Stimulated activated CD4-positive, alpha-beta T cell treated with anti-CD3 and anti-CD28 coated beads, Interleukin-4, amount 100 ng/mL, for 4 hours (primary cell): Measurements from ENCODE around the gene LSM14A.
"Not testable (repeated sequence)": the region's sequence is repeated elsewhere in the genome, so short reads cannot be mapped to it uniquely, and the experiment has no call there.

Experiments
- DNase-seq, 2 experiments: peaks; one replicate each; pipeline ENCODE4 v3.0.0-alpha.2; 2020

Gene LSM14A

DNA sequence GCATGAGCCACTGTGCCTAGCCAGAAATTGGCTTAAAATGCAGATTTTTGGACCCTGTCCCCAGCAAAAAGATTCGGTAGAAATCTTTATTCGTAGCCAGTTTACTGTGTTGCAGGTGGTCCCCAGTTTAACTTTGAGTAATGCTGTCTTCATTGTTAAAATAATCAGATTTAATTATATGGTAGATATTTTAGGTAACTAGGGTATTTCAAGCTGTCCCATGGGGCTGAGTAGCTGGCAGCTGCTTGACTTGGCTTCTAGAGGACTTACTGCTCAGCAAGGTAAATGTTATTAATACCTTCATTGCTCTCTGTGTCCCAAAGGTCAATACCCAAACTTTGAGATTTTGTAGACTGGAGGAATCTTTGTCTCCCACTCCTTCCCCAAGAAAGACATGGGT, 21.1 kb downstream of the LSM14A start:
- DNase-seq = no peak

DNA sequence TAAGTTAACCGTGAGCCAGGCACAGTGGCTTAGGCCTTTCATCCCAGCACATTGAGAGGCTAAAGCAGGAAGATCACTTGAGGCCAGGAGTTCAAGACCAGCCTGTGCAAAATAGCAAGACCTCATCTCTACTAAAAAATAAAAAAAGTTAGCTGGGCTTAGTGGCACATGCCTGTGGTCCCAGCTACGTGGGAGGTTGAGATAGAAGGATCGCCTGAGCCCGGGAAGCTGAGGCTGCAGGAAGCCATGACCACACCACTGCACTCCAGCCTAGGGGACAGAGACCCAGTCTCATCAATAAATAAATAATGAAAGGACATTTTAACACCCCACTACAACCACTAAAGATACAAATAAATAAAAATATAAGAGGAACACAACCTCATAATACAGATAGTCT, 21.6 kb downstream of the LSM14A start:
- DNase-seq = no peak

DNA sequence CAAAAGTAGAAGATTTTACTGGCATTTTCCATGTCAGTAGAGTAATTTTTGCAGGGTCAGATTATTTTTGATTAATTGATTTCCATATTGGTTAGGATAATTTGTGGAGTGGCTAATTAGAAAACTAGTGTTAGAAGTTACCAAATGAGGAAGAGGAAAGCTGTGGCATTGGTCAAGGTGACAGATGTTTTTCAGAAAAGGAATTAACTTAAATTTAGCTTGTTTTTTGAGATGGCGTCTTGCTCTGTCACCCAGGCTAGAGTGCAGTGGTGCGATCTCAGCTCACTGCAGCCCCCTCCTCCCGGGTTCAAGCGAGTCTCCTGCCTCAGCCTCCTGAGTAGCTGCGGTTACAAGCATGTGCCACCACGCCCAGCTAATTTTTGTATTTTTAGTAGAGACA, 28.8 kb downstream of the LSM14A start:
- no peak for DNase-seq

GRCh38 chr19:34205324-34205723, 33.0 kb downstream of the LSM14A start:
- DNase-seq = not testable (repeated sequence)

- no peak for DNase-seq
Observed at GRCh38 chr19:34208291-34208884, 36.1 kb downstream of the LSM14A start.

- no peak for DNase-seq
Observed at GRCh38 chr19:34209726-34210125, 37.4 kb downstream of the LSM14A start.

GRCh38 chr19:34213283-34213682, 41.0 kb downstream of the LSM14A start:
- no peak for DNase-seq

DNA sequence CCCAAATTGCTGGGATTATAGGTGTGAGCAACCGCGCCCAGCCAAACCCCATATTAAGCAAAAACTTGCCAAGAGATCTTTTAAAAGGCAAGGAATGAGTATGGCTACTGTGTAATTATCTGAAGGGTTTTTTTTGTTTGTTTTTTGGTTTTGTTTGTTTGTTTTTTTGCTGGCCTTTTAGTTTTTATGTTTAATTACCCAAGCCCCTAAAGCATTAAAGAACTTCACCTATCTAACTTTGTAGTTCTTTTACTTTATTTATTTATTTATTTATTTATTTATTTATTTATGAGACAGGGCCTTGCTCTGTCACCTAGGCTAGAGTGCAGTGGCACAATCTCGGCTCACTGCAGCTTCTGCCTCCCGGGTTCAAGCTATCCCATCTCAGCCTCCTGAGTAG, 41.7 kb downstream of the LSM14A start:
- DNase-seq = no peak

DNA sequence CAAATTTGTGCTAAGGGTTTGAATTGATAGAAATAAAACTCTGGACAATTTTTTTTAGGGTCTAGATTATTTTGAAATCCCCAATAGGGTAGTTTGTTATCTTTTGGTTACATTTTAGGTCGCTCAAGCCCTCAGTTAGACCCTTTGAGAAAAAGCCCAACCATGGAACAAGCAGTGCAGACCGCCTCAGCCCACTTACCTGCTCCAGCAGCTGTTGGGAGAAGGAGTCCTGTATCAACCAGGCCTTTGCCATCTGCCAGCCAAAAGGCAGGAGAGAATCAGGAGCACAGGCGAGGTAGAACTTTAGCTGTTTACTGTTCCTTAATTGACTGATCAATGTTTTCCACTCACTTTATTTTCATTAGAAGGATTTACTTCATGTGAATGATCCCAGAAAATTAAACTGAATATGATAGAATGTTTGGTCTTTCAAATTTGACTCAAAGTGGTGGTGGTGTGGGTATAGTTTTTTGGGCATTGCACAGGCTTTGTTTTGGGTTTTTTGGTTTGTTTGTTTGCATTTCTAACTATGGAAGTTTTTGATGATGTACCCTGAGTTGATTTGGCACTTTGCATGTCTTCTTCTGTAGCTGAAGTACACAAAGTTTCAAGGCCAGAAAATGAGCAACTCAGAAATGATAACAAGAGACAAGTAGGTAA, 42.8 kb downstream of the LSM14A start:
- DNase-seq = no peak

DNA sequence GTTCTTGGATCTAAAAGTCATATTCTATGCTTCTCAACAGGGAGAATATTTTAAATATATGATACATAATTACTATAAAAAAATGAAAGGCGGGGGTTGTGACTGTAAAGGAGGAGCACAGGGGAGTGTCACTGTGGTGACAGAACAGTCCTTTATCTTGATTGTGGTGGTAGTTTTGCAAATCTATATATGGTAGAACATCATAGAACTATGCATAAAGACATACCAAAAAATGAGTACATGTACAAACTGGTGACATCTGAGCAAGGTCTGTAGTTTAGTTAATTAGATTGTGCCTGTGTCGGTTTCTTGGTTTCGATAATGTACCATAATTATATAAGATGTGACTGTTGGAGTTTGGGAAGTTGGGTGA, 43.3 kb downstream of the LSM14A start:
- no peak for DNase-seq

- DNase-seq = not testable (repeated sequence)
Observed at GRCh38 chr19:34216745-34217219, 44.5 kb downstream of the LSM14A start.

DNA sequence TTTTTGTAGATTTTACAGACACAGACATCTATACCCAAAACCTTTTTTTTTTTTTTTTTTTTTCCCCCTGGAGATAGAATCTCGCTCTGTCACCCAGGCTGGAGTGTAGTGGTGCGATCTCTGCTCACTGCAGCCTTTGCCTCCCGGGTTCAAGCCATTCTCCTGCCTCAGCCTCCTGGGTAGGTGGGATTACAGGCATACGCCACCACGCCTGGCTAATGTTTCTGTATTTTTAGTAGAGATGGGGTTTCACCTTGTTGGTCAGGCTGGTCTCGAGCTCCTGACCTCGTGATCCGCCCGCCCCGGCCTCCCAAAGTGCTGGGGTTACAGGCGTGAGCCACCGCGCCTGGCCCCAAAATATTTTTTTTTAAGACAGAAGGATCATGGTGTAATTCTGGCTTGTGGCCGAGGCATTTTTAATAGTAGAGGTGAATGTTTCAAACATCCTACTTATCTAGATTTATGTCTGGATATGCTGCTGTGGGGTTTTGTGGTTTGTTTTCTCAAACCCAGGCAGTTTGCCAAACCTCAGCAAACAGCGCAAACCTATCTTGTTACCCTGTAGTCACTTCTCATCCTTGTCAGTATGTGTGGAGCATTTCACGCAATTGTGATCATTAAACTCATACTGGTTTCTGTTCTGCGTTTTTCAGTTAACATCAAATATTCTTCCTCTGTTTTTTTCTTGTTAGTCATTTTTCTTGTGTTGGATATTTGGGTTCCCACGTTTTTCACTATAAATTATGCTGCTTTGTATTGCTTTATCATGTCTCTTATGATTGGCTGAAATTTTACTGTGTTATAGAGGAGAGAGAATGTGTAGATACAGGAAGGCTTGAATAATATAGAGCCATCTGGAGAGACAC, 45.9 kb downstream of the LSM14A start:
- DNase-seq = peak in 1 of 2 experiments; percentile 59

- DNase-seq = no peak
Observed at GRCh38 chr19:34218818-34219164, 46.5 kb downstream of the LSM14A start.

DNA sequence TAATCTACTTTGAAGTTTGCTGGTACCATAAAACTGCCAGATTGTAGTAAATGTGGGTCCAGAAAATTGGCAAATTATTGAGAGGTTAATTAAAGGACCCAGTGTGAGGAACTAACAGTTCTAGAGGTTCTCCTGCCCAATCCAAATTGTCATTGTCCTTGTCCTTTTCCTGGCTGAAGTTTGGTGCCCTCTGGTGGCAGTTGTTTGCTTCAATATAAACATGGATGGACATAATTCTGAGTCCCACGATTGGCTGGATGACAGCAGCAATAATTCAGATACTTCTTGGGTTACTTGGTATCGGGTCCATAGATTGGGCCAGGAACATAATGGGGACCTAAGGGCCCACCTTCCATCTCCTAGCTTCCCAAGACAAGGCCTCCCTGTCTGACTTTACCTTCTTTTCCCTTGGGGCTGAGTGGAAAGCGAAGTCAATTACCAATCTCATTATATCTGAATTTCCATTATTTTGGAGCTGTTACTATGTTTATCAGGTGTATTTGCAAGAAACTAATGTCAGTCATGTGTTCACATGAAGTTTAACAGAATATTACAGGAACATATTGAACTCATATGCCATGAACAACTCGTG, 48.3 kb downstream of the LSM14A start:
- DNase-seq = peak; percentile 40 to 49

DNA sequence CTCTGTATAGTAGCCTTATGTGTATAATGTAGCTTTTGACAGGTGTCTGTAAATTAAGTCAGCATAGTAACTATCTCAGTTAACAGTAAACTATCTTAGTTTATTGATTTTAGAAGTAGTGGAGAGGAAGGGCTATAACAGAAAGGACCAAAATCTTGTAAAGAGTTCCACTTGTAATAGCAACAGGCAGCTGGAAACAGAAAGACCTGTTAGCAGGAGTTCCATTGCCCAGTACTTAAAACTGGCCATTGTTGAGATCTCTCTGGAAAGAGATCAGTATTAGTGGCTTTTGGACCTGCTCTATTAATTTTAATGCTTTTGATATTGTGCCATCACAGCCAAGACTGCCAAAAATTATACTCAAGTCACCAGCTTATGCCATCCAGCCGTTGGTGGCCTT, 50.1 kb downstream of the LSM14A start:
- DNase-seq = no peak

- no peak for DNase-seq
Observed at GRCh38 chr19:34224996-34225658, 52.8 kb downstream of the LSM14A start.

DNA sequence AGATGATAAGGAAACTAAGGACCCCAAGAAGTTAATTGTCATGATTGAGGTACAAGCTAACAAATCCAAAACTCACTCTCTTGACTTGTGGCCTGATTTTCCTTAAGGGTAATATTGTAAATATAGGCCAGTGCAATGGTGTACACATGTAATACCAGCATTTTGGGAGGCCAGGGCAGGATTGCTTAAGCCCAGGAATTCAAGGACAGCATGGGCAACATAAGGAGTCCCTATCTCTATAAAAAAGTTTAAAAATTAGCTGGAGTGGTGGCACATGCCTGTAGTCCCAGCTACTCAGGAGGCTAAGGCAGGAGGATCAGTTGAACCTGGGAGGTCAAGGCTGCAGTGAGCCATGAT, 53.3 kb downstream of the LSM14A start:
- DNase-seq = no peak

DNA sequence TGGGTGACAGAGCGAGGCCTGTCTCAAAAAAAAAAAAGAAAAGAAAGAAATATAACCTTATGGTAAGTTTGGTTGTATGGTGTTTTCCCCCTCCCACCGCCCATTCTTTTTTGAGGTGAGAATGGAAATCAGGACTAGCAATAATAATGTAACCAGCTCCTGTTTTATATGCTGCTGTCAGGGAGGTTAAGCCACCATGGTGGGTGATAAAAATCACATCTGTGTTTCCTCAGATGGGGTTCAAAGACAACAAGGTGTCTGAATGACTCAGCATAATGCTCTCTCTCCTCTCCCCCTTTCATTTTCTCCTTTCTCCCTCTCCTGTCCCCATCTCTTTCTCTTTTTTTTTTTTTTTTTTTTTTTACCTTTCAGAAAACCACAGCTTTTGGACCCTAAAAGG, 53.7 kb downstream of the LSM14A start:
- no peak for DNase-seq

DNA sequence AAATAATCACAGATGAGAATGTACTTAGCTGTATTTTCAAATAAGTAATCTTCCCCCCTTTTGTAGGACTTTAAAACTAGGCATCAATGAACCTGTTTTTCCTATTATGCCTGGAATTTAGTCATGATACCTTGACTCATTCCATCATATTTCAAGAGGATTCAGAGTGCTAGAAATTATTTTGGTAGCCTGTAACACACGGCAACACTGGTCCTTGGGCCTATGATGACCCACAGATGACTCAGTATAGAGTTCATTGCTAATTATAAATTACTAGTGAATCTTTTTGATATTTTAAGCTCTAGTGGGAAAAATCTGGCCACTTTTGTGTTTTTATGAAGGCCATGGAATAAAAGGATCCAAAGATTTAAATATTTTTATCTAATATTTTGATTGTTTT, 56.0 kb downstream of the LSM14A start:
- no peak for DNase-seq

DNA sequence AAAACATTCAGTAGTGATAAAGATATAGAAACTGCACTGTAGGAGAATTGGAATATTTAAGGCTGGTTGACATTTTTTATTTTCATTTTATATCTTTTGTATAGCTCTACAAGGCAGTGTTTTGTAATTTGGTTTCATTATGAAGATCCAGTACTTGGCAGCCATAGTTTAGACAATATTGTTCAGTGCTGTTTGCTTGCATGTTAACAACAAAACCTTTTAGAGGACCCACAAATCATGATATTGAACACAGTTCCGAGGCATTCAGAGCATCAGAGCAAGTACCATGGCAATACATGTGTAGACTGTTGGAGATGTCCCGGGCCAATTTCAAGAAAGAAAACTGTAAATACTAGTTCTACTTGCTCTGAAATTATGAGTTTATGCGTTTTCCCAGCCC, 56.5 kb downstream of the LSM14A start:
- no peak for DNase-seq

GRCh38 chr19:34229721-34230120, 57.4 kb downstream of the LSM14A start:
- DNase-seq = no peak

DNA sequence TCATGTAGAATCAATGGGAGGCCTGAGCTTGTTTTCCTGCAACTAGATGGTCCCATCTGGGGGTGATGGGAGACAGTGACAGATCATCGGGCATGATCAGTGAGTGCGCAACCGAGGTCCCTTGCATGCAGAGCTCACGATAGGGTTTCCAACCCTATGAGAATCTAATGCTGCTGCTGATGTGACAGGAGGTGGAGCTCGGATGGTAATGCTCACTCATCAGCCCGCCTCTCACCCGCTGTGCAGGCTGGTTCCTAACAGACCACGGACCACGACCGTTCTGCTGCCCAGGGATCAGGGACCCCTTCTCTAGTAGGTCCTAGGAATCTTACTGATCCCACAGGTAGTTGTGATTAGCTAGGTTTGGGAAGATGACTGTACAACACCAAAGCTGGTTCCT, 58.5 kb downstream of the LSM14A start:
- no peak for DNase-seq

- no peak for DNase-seq
Observed at GRCh38 chr19:34231439-34231838, 59.1 kb downstream of the LSM14A start.
